SK-N-SH treated with all-trans-retinoic acid at 6 μM for 48 hours (cell line): ENCODE results near the gene RPLP2.

Experiments
- ATAC-seq: fragments of 200-7000 bp; cut with Tn5 transposase; 3 replicates; pipeline ENCODE4 v1.9.1; 2020; ENCODE audit warnings: mild to moderate bottlenecking, moderate library complexity
- ARNTL ChIP-seq: fragments of 450-650 bp; formaldehyde crosslinking; IDR thresholded peaks from 2 replicates; pipeline ENCODE4 v1.5.0; 2020; ENCODE audit warnings: low read depth, mild to moderate bottlenecking, moderate library complexity, borderline replicate concordance
- CSDC2 ChIP-seq: fragments of 250-450 bp; sonication (Bioruptor Pico); IDR thresholded peaks from 2 replicates; pipeline ENCODE4 v1.5.0; 2020; ENCODE audit warnings: mild to moderate bottlenecking, moderate library complexity
- ESRRG ChIP-seq: fragments of 250-450 bp; sonication (Bioruptor Pico); IDR thresholded peaks from 2 replicates; pipeline ENCODE4 v1.6.1; 2021; ENCODE audit warnings: mild to moderate bottlenecking
- GLIS3 ChIP-seq: fragments of 250-450 bp; sonication (Bioruptor Pico); IDR thresholded peaks from 2 replicates; pipeline ENCODE4 v1.5.0; 2020; ENCODE audit warnings: mild to moderate bottlenecking, moderate library complexity
- ISL1 ChIP-seq: fragments of 250-450 bp; sonication (Bioruptor Pico); IDR thresholded peaks from 2 replicates; pipeline ENCODE4 v2.1.2; 2022; ENCODE audit warnings: mild to moderate bottlenecking, moderate library complexity
- OSR1 ChIP-seq: fragments of 250-450 bp; sonication (Bioruptor Pico); IDR thresholded peaks from 2 replicates; pipeline ENCODE4 v1.8.0; 2022; ENCODE audit warnings: moderate library complexity, mild to moderate bottlenecking, inconsistent platforms
- PATZ1 ChIP-seq: fragments of 250-450 bp; sonication (Bioruptor Pico); IDR thresholded peaks from 2 replicates; pipeline ENCODE4 v1.8.0; 2020; ENCODE audit warnings: mild to moderate bottlenecking, moderate library complexity, borderline replicate concordance
- PPARA ChIP-seq: fragments of 250-450 bp; sonication (Bioruptor Pico); IDR thresholded peaks from 2 replicates; pipeline ENCODE4 v1.5.0; 2020; ENCODE audit warnings: mild to moderate bottlenecking, borderline replicate concordance
- TCF4 ChIP-seq: fragments of 250-450 bp; sonication (Bioruptor Pico); IDR thresholded peaks from 2 replicates; pipeline ENCODE4 v1.8.0; 2021; ENCODE audit warnings: mild to moderate bottlenecking, moderate library complexity, borderline replicate concordance
- TOX ChIP-seq: fragments of 250-450 bp; sonication (Bioruptor Pico); IDR thresholded peaks from 2 replicates; pipeline ENCODE4 v1.8.0; 2021; ENCODE audit warnings: mild to moderate bottlenecking, moderate library complexity, borderline replicate concordance
- TSHZ2 ChIP-seq: fragments of 250-450 bp; sonication (Bioruptor Pico); IDR thresholded peaks from 2 replicates; pipeline ENCODE4 v1.5.0; 2020; ENCODE audit warnings: mild to moderate bottlenecking, moderate library complexity
- ZFP3 ChIP-seq: fragments of 250-450 bp; sonication (Bioruptor Pico); IDR thresholded peaks from 2 replicates; pipeline ENCODE4 v1.5.0; 2020; ENCODE audit warnings: mild to moderate bottlenecking, moderate library complexity
- ZFP30 ChIP-seq: fragments of 450-650 bp; formaldehyde crosslinking; IDR thresholded peaks from 2 replicates; pipeline ENCODE4 v1.5.0; 2022; ENCODE audit warnings: mild to moderate bottlenecking, moderate library complexity
- ZNF565 ChIP-seq: fragments of 450-650 bp; formaldehyde crosslinking; conservative IDR thresholded peaks from 2 replicates; pipeline ENCODE4 v1.5.0; 2020; ENCODE audit warnings: low read depth, mild to moderate bottlenecking, moderate library complexity
- ZNF70 ChIP-seq: fragments of 450-650 bp; formaldehyde crosslinking; IDR thresholded peaks from 2 replicates; pipeline ENCODE4 v1.5.0; 2020; ENCODE audit warnings: mild to moderate bottlenecking, moderate library complexity
- ZNF8 ChIP-seq: fragments of 450-650 bp; formaldehyde crosslinking; IDR thresholded peaks from 2 replicates; pipeline ENCODE4 v1.5.0; 2020; ENCODE audit warnings: mild to moderate bottlenecking, moderate library complexity
- TF ChIP-seq, protein P1 (sequence below): fragments of 250-450 bp; sonication (Bioruptor Pico); IDR thresholded peaks from 2 replicates; pipeline ENCODE4 v1.5.1; 2020; ENCODE audit warnings: low read depth, mild to moderate bottlenecking, moderate library complexity
- TF ChIP-seq, protein P2 (sequence below): fragments of 250-450 bp; sonication (Bioruptor Pico); IDR thresholded peaks from 2 replicates; pipeline ENCODE4 v1.5.1; 2021; ENCODE audit warnings: mild to moderate bottlenecking, moderate library complexity
- TF ChIP-seq, protein P3 (sequence below): fragments of 250-450 bp; sonication (Bioruptor Pico); IDR thresholded peaks from 2 replicates; pipeline ENCODE4 v1.8.0; 2021; ENCODE audit warnings: low read depth, mild to moderate bottlenecking, moderate library complexity, borderline replicate concordance

The RPLP2 gene

GRCh38 chr11:832529-833113, 22.9 kb downstream of the RPLP2 start, which contains the start of gene CD151:
CD151 (plus strand) TSS chr11:832952; CDS start chr11:836070, 3,118 bp downstream.
- TF ChIP-seq ESRRG (no peak), TOX (CRISPR knock-in tag) (no peak), CSDC2 (CRISPR knock-in tag) (no peak), ZFP30 (CRISPR knock-in tag) (no peak), TCF4 (CRISPR knock-in tag) (no peak), OSR1 (CRISPR knock-in tag) (no peak), ZNF8 (CRISPR knock-in tag) (no peak), ZNF565 (CRISPR knock-in tag) (no peak), ZNF70 (CRISPR knock-in tag) (no peak), ZFP3 (no peak), ISL1 (no peak), PATZ1 (CRISPR knock-in tag) (no peak), TSHZ2 (CRISPR knock-in tag) (no peak)
- TF ChIP-seq, protein P1, sequence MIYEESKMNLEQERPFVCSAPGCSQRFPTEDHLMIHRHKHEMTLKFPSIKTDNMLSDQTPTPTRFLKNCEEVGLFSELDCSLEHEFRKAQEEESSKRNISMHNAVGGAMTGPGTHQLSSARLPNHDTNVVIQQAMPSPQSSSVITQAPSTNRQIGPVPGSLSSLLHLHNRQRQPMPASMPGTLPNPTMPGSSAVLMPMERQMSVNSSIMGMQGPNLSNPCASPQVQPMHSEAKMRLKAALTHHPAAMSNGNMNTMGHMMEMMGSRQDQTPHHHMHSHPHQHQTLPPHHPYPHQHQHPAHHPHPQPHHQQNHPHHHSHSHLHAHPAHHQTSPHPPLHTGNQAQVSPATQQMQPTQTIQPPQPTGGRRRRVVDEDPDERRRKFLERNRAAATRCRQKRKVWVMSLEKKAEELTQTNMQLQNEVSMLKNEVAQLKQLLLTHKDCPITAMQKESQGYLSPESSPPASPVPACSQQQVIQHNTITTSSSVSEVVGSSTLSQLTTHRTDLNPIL (CRISPR knock-in tag), result no peak
- TF ChIP-seq, protein P2, sequence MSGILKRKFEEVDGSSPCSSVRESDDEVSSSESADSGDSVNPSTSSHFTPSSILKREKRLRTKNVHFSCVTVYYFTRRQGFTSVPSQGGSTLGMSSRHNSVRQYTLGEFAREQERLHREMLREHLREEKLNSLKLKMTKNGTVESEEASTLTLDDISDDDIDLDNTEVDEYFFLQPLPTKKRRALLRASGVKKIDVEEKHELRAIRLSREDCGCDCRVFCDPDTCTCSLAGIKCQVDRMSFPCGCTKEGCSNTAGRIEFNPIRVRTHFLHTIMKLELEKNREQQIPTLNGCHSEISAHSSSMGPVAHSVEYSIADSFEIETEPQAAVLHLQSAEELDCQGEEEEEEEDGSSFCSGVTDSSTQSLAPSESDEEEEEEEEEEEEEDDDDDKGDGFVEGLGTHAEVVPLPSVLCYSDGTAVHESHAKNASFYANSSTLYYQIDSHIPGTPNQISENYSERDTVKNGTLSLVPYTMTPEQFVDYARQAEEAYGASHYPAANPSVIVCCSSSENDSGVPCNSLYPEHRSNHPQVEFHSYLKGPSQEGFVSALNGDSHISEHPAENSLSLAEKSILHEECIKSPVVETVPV, result no peak
- ATAC-seq, result peak; percentile 30

DNA sequence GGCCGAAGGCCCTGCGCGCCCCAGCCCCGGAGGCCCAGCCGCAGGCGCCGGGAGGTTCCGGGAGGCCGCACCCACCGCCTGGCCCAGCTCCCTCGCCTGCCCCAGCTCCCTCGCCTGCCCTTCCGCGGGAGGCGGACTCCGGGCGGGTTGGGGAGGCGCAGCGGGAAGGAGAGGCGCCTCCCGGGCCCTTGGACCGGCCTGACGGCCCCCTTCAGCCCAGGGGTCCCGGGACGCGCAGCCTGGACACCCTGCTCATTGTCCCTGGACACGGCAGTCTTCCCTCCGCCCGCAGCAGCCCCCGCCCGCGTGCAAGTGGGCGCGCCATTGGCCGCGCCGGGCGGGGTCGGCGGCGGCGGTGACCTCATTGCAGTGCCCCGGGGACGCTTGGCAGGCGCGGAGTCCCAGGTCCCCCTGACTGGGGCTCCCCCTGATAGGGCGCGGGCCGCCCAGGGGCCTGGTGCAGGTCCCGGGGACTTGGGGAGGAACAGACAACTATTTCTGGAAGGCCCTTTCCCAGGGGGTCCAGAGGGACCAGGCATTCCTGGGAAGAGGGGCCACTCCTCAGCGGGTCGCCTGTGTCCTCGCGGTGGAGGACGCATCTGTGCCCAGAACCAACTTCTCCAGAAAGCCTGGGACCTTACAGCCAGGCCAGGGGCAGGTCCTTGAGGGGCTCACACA, 23.5 kb downstream of the RPLP2 start:
- no peak for TF ChIP-seq TOX (CRISPR knock-in tag)
- peak; percentile 2 for ATAC-seq

DNA sequence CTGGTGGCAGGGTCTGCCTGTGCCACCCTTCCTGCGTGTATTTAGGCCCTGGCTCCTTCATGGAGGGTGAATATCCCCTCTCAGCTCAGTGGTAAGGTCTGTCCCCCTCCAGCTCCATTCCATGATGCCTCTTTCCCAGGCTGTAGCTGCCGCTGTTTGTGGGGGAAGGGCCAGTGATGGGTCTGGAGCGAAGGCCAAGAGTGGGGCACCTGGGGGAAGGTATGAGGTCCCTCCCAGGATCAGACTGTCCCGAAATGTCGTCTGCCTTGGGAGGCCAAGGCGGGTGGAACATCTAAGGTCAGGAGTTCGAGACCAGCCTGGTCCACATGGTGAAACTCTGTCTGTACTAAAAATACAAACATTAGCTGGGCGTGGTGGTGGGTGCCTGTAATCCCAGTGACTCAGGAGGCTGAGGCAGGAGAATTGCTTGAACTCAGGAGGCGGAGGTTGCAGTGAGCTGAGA, 24.1 kb downstream of the RPLP2 start:
- ATAC-seq, result no peak
- TF ChIP-seq, protein P3, sequence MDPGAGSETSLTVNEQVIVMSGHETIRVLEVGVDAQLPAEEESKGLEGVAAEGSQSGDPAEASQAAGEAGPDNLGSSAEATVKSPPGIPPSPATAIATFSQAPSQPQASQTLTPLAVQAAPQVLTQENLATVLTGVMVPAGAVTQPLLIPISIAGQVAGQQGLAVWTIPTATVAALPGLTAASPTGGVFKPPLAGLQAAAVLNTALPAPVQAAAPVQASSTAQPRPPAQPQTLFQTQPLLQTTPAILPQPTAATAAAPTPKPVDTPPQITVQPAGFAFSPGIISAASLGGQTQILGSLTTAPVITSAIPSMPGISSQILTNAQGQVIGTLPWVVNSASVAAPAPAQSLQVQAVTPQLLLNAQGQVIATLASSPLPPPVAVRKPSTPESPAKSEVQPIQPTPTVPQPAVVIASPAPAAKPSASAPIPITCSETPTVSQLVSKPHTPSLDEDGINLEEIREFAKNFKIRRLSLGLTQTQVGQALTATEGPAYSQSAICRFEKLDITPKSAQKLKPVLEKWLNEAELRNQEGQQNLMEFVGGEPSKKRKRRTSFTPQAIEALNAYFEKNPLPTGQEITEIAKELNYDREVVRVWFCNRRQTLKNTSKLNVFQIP (CRISPR knock-in tag), result no peak
- TF ChIP-seq, protein P2, result no peak
- TF ChIP-seq TOX (CRISPR knock-in tag) (no peak), ZNF70 (CRISPR knock-in tag) (no peak), GLIS3 (CRISPR knock-in tag) (no peak), ZNF565 (CRISPR knock-in tag) (no peak), ZNF8 (CRISPR knock-in tag) (no peak), CSDC2 (CRISPR knock-in tag) (no peak), ARNTL (CRISPR knock-in tag) (no peak), TCF4 (CRISPR knock-in tag) (no peak), ZFP3 (no peak), PPARA (CRISPR knock-in tag) (no peak), PATZ1 (CRISPR knock-in tag) (no peak)
